LNCAP (cell line): ENCODE data around the gene ARID1B.

Experiments
- CTCF ChIP-seq: fragments of 450-650 bp; IDR thresholded peaks from 2 replicates; pipeline ENCODE4 v1.5.1; 2017; ENCODE audit warnings: mild to moderate bottlenecking

ARID1B gene

GRCh38 chr6:156967852-156968251, 190.7 kb downstream of the ARID1B start:
- TF ChIP-seq CTCF = no peak

- no peak for TF ChIP-seq CTCF
These were observed 192.1 kb downstream of the ARID1B start for GRCh38 chr6:156969233-156969632.

- TF ChIP-seq CTCF = no peak
These were observed 193.5 kb downstream of the ARID1B start for GRCh38 chr6:156970595-156971112.

- TF ChIP-seq CTCF = no peak
These were observed 194.1 kb downstream of the ARID1B start for GRCh38 chr6:156971153-156971885.

GRCh38 chr6:156972145-156972544, 195.0 kb downstream of the ARID1B start:
- TF ChIP-seq CTCF = no peak

- TF ChIP-seq CTCF = no peak
These were observed 197.7 kb downstream of the ARID1B start for GRCh38 chr6:156974830-156975261.

- TF ChIP-seq CTCF = no peak
These were observed 198.2 kb downstream of the ARID1B start for GRCh38 chr6:156975414-156975813.
